HS-27A (cell line): ENCODE results near the gene ANKS1B.
"Not testable (repeated sequence)": the region's sequence is repeated elsewhere in the genome, so short reads cannot be mapped to it uniquely, and the experiment has no call there.

ENCODE experiments used
- DNase-seq: peaks from one replicate; pipeline ENCODE4 v3.0.0-alpha.2; 2012; ENCODE audit warnings: low read depth, missing footprints

Gene ANKS1B

GRCh38 chr12:99870085-99870484 lies 114.7 kb downstream of the ANKS1B start:
- no peak for DNase-seq

GRCh38 chr12:99861731-99862130 lies 123.0 kb downstream of the ANKS1B start:
- DNase-seq, result no peak

- no peak for DNase-seq
Measured at GRCh38 chr12:99859126-99859525, 125.6 kb downstream of the ANKS1B start.

GRCh38 chr12:99852666-99853065 lies 132.1 kb downstream of the ANKS1B start:
- no peak for DNase-seq

GRCh38 chr12:99847936-99848335 lies 136.8 kb downstream of the ANKS1B start:
- DNase-seq, result no peak

GRCh38 chr12:99834710-99835109 lies 150.0 kb downstream of the ANKS1B start:
- no peak for DNase-seq

- no peak for DNase-seq
Measured at GRCh38 chr12:99833397-99833796, 151.3 kb downstream of the ANKS1B start.

GRCh38 chr12:99824900-99825542 lies 159.7 kb downstream of the ANKS1B start:
- DNase-seq, result no peak

- DNase-seq, result no peak
Measured at GRCh38 chr12:99822273-99822672, 162.5 kb downstream of the ANKS1B start.

GRCh38 chr12:99810718-99811593 lies 173.8 kb downstream of the ANKS1B start:
- no peak for DNase-seq

GRCh38 chr12:99809909-99810308 lies 174.8 kb downstream of the ANKS1B start:
- DNase-seq, result no peak

GRCh38 chr12:99806304-99806703 lies 178.4 kb downstream of the ANKS1B start:
- DNase-seq, result no peak

GRCh38 chr12:99804715-99805114 lies 180.0 kb downstream of the ANKS1B start:
- DNase-seq, result no peak

GRCh38 chr12:99800605-99801004 lies 184.1 kb downstream of the ANKS1B start:
- no peak for DNase-seq

GRCh38 chr12:99797931-99798330 lies 186.8 kb downstream of the ANKS1B start:
- DNase-seq, result not testable (repeated sequence)

- DNase-seq, result no peak
Measured at GRCh38 chr12:99783421-99783820, 201.3 kb downstream of the ANKS1B start.

GRCh38 chr12:99772274-99772673 lies 212.5 kb downstream of the ANKS1B start:
- no peak for DNase-seq

- no peak for DNase-seq
Measured at GRCh38 chr12:99771659-99772058, 213.1 kb downstream of the ANKS1B start.

GRCh38 chr12:99769396-99769980 lies 215.2 kb downstream of the ANKS1B start:
- no peak for DNase-seq

- DNase-seq, result no peak
Measured at GRCh38 chr12:99768758-99769157, 216.0 kb downstream of the ANKS1B start.

- DNase-seq, result no peak
Measured at GRCh38 chr12:99767809-99768208, 216.9 kb downstream of the ANKS1B start.

GRCh38 chr12:99766408-99766807 lies 218.3 kb downstream of the ANKS1B start:
- no peak for DNase-seq

GRCh38 chr12:99765469-99766114 lies 219.1 kb downstream of the ANKS1B start:
- DNase-seq, result no peak
